GM19193 (cell line): ENCODE measurements around the gene RPL32.

Source experiments
- POLR2A ChIP-seq: IDR thresholded peaks from 4 replicates; pipeline ENCODE4 v1.6.1; 2011; ENCODE audit not compliant: insufficient read depth, insufficient read length; ENCODE audit errors: extremely low read depth

RPL32 gene

DNA sequence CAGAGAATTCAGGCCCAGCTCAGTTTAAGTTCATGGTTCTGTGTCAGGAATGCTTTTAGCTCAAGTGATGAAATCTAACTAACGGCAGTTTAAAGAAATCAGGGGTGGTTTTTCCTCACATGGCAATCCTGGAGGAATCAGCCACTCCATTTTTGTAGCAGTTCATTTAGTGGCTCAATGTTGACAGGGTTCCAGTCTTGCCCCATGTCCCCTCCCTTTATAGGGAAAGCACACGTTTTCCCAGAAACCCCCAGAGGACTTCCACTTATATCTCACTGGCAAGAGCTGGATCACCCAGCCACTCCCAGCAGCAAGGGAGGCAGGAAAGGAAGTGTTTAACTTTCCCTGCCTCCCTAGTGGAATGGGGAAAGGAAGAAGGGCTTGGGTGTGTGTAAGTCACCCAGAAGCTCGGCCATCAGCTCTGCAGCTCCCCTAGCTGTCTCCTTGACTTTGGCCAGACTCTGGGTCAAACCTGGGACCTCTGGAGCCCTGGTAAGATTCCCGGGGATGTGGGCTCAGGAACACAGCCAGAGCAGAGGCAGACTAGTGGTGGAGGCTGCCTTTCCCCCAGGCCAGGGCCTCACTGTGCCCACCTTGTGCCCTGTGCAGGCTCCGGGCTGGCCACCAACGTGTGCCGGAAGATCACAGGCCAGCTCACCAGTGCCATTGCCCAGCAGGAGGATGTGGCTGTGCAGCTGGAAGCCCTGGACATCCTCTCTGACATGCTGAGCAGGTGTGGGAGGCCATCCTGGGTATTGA, 33.6 kb downstream of the RPL32 start:
- TF ChIP-seq POLR2A = no peak

DNA sequence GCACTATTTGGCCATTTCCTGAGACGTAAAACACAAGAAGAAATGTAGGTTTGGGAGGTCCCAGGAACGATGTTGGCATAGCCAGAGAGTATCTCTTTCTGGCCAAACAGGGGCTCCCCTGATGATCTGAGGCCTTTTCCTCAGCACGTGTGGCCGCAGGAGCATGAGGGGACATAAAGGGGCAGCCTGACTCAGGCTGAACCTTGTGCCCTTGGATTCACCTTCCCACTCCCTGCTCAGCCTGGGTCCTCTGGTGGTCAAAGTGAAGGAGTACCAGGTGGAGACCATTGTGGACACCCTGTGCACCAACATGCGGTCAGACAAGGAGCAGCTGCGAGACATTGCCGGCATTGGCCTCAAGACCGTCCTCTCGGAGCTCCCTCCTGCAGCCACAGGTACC, 34.3 kb downstream of the RPL32 start:
- TF ChIP-seq POLR2A = no peak

DNA sequence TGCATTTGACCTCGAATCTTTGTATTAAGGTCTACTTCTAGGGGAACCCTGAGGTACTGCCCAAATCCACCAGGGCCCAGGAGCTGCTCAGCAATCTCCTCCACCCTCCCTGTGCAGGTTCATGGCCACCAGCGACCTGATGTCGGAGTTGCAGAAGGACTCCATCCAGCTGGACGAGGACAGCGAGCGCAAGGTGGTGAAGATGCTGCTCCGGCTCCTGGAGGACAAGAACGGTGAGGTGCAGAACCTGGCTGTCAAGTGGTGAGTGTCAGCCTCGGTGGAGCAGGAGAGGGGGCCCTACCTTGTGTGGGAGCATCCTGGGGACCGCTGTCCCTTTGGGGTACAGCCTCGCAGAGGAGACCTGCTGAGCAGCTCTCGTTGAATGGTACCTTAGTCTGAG, 38.0 kb downstream of the RPL32 start:
- no peak for TF ChIP-seq POLR2A

DNA sequence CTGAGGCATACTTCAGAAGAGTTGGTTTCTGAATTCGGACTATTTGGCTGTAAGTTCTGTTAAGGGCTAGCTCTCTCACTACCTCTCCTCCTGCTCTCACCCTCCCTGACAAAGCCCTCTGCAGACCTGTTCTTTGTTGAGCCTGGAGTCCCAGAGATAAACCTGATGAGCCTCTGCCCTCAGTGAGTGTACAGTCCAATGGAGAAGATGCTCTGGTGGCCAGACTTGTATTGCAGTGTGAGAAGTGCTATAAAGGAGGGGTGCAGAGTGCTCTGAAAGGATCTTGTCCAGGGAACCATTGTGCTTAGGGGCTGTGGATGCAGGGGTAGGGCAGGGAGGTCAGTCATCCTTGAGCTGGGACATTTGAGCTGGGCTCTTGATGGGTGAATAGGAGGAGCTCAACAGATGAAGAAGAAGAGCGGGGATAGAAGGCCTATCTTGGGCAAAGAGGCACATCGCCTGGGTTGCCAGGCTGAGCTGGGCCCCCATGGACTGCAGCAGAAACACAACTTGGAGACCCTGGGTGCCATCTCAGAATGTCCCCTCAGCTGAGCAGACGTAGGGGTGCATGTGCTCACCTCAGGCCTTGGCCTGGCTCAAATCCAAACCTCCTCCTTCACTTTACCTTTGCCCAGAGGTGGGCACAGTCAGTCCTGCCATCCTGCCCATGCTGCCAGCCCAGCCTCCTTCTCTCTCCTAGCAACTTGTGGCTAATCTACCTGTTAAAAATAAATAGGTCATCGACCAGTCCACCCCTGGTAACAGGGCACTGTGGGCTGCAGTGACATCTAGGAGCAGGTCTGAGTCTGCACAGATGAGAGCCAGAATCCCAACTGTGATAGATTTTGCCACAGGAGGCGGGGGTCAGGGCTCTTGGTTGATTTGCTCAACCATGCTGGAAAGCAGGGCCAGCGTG, 41.6 kb downstream of the RPL32 start:
- TF ChIP-seq POLR2A = no peak

DNA sequence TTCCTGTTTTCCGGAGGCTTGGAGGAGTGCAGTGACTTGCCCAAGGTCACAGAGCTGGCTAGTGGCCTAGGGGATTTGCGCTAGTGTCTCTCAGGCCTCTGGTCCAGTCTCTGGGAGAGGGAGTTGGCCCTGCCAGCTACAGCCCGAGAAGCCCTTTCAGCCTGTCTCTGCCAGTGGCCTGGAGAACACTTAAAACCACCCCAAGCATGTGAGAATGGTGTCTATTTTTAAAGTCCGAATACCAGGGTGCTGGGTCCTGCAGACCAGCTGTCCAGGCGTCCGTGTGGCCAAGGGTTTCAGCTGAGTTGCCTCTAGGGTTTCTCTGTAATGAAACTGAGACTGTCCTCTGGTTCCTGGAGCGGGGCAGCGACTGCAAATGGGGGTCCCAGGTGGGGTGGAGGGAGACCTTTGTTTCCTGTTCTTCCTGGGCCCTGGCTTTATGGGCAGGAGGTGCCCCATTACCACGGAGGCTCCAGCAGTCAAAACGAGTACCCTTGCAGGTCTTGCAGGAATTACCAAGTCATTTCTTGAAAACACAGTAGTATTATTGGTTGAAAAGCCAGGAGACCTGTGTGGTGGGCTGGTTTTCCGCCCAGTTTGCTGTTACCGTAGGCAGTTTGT, 42.7 kb downstream of the RPL32 start:
- TF ChIP-seq POLR2A = no peak

DNA sequence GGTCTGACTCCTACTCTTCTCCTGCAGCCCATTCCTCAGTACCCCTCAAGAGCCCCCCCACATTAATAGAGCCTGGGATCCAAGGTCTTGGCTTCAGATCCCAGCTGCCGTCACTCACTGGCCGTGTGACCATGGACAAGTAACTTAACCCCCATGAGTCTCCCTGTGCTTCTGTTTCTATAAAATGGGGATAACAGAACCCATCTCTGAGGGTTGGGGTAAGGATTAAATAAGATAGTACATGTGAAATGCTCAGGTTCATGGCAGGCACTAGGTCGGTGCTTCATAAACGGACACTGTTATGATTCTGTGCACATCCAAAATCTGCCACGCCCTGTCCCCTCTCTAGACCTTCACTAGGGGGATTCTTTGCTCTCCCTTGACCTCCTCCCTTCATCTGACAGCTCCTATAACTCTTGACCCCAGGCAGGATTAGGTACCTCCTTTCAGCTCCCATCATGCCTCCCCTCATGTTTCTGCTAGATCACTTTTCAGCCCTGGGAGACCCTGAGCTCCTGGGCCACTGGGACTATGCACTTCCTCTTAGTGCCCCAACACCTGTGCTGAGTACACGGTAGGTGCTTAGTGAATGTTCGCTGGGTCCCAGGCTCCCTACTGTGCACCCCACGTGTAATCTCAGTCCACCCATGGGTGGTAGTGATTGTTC, 43.3 kb downstream of the RPL32 start:
- no peak for TF ChIP-seq POLR2A

DNA sequence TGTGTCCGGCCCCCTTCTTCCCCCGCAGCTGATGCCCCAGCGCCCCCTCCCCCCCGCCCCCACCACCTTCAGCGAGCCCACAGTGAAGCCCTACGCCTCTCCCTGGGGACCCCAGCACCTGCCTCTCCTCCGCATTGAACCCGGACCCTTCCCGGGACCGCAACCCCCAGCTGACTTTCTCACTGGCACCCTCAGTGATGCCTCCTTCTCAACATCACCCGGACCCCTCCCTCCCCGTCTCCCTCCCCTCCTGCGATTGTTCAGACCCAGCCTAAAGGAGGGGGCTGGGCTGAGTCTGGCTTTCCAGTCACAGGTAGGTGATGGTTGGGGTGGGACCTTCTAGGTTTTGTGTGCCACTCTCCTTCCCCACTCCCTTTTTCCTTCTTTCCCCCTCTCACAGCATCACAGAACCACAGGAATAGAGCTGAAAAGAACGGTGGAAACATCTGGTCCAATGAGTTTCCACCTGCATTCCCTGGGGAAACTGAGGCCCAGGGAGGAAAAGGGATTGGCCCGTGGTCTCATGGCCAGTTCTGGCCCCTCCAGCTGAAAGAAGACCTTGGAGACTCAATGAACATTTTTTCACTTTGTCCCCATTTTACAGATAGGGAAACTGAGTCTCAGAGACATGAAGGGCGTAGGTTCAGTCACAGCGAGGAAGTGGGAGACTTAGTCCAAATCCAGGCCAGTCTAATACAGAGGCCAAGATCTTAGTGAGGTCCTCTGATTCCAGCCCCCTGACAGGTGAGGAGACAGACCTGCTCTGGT, 44.1 kb downstream of the RPL32 start:
- no peak for TF ChIP-seq POLR2A

DNA sequence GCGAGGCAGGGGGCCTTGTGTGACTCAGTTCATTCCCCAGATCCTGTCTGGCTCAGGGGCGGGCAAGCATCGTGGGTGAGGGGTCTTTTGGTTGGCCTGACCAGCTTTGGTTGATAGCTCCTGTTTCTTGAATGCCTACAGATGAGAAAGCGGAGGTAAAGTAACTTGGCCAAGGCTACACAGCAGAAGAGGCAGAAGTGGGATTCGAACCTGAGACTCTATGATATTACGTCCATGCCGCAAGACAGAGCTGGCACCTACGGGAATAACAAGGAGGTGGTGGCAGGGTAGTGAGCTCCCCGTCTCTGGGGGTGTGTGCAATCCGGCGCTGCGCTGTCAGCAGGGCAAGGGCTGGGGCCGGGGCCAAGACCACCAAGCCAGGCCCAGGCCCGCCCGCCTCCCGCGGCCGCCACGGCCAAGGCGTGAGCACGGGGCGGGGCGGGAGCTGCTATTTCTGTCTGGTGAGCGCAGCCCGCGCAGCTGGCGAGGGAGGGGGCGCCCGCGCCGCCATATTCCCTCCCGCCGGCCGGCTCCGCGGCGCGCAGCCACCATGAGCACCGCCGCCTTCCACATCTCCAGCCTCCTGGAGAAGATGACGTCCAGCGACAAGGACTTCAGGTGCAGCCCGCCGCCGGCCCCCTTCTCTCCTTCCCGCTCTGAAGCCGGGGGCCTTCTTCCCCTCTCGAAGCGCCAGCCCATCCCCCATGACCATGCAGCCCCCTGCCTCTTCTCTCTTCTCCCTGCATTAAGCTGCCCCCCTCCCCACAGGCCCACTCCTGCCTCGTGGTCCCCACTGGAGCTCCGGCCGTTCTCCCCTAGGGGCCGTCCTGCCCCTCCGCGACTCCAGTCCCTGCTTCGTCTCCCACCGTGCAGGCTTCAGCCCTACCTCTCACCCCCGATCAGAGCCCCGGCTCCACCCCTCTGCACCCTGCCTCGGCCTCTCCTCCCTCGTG, 44.9 kb downstream of the RPL32 start, which contains the start of gene CAND2:
Gene CAND2 (plus strand): TSS at position 510 of the 953 bp plus-strand sequence. CDS start 41 bp downstream, at position 551.
- no peak for TF ChIP-seq POLR2A

DNA sequence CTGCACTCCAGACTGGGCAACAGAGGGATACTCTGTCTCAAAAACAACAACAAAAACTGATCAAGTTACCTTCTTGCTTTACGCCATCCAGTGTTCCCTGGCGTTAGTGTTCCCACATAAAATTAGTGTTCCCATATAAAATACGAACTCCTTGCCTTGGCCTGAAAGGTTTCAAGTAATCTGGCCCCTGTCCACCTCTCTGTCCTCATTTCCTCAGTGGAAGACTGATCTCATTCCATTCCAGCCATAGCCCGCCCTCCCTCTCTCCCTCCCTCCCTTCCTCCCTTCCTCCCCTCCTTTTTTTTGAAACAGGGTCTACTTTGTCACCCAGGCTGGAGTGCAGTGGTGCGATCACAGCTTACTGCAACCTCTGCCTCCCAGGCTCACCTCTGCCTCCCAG, 47.7 kb downstream of the RPL32 start:
- TF ChIP-seq POLR2A = no peak

DNA sequence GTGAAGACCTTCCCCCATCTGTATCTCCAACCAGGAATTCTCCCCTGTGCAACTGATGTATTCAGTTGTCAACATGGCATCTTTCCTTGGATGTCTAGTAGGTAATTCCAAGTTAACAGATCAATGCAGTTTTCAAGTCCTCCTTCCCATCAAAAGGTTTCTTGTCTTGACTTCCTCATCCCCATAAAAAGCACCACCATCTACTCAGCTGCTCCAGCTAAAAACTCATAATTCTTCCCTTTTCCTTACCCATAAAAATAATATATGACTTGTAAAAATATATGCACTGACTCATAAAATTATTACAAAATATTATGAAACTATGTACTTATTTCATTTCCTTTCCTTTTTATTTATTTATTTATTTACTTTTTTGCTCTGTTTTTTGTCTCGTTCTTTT, 49.9 kb downstream of the RPL32 start:
- TF ChIP-seq POLR2A = no peak

DNA sequence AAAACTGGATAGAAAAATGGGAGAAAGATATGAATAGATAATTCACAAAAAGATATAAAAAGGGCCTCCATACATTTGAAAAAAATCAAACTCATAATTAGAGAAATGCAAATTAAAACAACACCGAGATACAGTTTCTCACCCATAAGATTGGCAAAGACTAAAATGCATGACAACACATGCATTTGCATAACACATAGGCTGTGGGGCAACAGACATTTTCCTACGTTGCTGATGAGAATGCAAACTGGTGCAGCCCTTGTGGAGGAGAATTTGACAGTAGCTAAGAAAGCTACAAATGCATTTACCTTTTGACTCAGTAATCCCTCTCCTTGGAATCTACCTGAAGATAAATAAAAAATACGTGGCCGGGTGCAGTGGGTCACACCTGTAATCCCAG, 56.3 kb downstream of the RPL32 start:
- TF ChIP-seq POLR2A = no peak
